A549 treated with CpdA at 1 μM for 4 hours (cell line): Measurements from ENCODE around the gene YIF1A. TPM values are rescaled to one million over a fixed set of nuclear protein-coding genes. Genes with fewer than 3 reads are reported as not detected.

Experiments
- total RNA-seq: library from RNA; stranded (reverse); fragments of 200-300 nt; extraction: Qiagen RNA extraction; gene quantifications from 5 replicates; pipeline ENCODE4 v1.2.3, GENCODE V29; 2022; ENCODE audit warnings: low read depth

The YIF1A gene, protein sequence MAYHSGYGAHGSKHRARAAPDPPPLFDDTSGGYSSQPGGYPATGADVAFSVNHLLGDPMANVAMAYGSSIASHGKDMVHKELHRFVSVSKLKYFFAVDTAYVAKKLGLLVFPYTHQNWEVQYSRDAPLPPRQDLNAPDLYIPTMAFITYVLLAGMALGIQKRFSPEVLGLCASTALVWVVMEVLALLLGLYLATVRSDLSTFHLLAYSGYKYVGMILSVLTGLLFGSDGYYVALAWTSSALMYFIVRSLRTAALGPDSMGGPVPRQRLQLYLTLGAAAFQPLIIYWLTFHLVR
- 79.2 to 122 TPM (median 116 TPM) in 5 replicates for total RNA-seq

GRCh38 chr11:66288671-66289547, at the start of gene YIF1A:
TSS of gene YIF1A (minus strand) at chr11:66289143. CDS start at chr11:66288985, 158 bp downstream.

DNA sequence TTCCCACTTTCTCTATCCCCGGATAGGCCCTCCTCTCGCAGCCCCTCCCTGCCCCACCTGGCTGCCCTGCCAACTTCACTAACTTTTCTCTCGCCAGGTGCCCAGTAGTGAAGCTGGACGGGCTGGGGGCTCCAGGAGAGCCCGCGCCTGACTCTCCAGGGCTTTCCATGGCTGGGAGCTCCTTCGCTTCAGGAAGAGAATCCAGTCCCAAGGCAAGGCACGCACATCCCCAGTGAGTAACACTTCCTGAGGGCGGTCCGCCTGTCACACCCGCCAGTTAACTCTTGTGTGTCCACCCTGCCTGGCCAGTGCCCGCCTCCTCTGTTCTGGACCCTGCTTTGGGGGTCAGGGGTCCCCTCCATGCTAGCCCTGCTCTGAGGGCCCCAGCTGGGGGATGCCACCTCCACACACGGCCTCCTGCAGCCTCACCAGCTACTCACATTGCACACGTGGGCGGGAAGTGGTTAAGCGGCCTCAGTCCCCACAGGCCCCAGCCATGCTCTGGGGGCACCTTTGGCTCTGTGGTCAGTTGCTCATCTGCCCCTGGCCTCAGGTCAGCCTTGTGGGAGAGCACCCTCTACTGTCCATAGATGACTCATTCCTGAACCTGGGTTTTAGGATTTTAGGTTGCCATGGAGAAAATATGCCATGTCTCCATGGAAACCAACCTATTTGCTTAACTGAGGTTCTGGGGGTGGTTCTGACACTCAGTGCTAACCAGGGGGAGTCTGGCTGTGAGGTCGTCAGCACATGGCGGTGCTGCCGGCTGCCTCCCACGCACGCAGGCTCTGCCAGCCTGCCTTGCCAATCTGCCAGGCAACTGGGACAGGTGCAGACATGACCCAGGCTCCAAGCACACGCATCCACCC, 47.5 kb upstream of the YIF1A start, which contains the start of gene RIN1:
RIN1 (minus strand) TSS at position 201 of the 869 bp plus-strand sequence; CDS start at position 169, 32 bp downstream.

GRCh38 chr11:66316849-66317251, 27.9 kb upstream of the YIF1A start, which contains the start of gene CD248:
TSS of gene CD248 (minus strand) at chr11:66317044. CDS start at chr11:66317027, 17 bp downstream.

DNA sequence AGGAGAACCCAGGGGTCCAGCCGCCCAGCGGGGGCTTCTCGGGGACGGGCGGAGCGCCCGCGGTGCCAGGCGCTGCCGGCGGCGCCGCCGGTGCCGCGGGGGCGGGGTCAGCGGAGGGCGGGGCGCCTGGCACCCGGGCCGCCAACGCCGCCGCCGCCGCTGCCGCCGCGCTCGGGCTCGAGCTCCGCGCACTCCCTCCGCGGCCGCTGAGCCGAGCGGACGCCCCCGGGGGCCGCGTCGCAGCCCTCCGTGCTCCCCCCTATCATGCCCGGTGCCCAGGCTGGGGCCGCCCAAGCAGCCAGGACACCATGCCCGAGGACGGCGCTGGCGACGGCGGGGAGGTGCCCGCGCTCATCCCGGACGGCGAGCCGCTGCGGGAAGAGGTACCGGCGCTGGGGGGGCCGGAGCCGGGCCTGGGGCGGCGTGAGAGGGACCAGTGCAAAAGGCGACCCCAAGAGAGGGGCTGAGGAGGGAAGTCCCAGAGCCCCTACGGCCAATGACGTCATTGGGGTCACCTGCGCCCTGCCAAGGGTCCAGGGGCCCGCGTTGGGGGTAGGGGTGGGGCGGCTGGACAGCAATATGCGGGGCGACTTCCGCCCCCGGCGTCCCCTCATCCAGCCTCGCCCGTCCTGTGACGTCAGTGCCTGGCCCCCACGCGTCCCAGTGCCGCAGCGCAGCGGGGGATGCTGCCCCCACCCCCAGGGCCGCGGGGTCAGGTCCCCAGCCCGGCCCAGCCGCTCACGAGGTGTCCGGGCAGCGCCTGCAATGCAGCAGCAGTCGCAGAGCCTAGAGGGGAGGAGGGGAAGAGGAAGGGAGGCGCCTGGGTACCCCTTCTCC, 3.0 kb upstream of the YIF1A start, which contains the start of gene TMEM151A:
TMEM151A (plus strand) TSS at position 189 of the 837 bp plus-strand sequence; CDS start at position 309, 120 bp downstream.

GRCh38 chr11:66277471-66278362, 11.2 kb downstream of the YIF1A start, which contains the start of gene CNIH2:
TSS of gene CNIH2 (plus strand) at chr11:66278175. CDS start at chr11:66278457, 282 bp downstream.

GRCh38 chr11:66268244-66268951, 20.5 kb downstream of the YIF1A start, which contains the start of gene RAB1B:
TSS of gene RAB1B (plus strand) at chr11:66268639. CDS start at chr11:66268680, 41 bp downstream.

Other genes with a start within 250 kb of the YIF1A start
- not detected in 5 replicates for gene GAL3ST3, start 240.0 kb downstream of the YIF1A start, total RNA-seq
- 170 to 182 TPM (median 175 TPM) in 5 replicates for gene SF3B2, start 236.8 kb downstream of the YIF1A start, total RNA-seq
- 45.0 to 72.8 TPM (median 63.4 TPM) in 5 replicates for gene PACS1, start 218.9 kb downstream of the YIF1A start, total RNA-seq
- gene KLC2, start 31.4 kb downstream of the YIF1A start, total RNA-seq: 35.4 to 46.5 TPM (median 41.2 TPM) in 5 replicates
- gene RAB1B, start 20.5 kb downstream of the YIF1A start, total RNA-seq: 122 to 151 TPM (median 148 TPM) in 5 replicates
- 0.89 to 3.1 TPM (median 2.1 TPM) in 5 replicates for gene CNIH2, start 11.0 kb downstream of the YIF1A start, total RNA-seq
- 1.9 to 3.8 TPM (median 3.5 TPM) in 5 replicates for gene TMEM151A, start 2.8 kb upstream of the YIF1A start, total RNA-seq
- not detected in 5 replicates for gene CD248, start 27.9 kb upstream of the YIF1A start, total RNA-seq
- 28.6 to 42.5 TPM (median 39.3 TPM) in 5 replicates for gene RIN1, start 47.3 kb upstream of the YIF1A start, total RNA-seq
- 82.1 to 102 TPM (median 91.1 TPM) in 5 replicates for gene BRMS1, start 56.0 kb upstream of the YIF1A start, total RNA-seq
- gene B4GAT1, start 58.5 kb upstream of the YIF1A start, total RNA-seq: 14.6 to 20.9 TPM (median 18.5 TPM) in 5 replicates
- 3.2 to 5.0 TPM (median 4.5 TPM) in 5 replicates for gene SLC29A2, start 82.6 kb upstream of the YIF1A start, total RNA-seq
- gene NPAS4, start 131.9 kb upstream of the YIF1A start, total RNA-seq: not detected in 5 replicates
- gene MRPL11, start 149.7 kb upstream of the YIF1A start, total RNA-seq: 82.6 to 118 TPM (median 108 TPM) in 5 replicates
- 4.2 to 6.4 TPM (median 4.6 TPM) in 5 replicates for gene PELI3, start 177.8 kb upstream of the YIF1A start, total RNA-seq
- 47.5 to 58.9 TPM (median 55.8 TPM) in 5 replicates for gene DPP3, start 191.3 kb upstream of the YIF1A start, total RNA-seq
- gene BBS1, start 221.5 kb upstream of the YIF1A start, total RNA-seq: 7.7 to 11.2 TPM (median 9.1 TPM) in 5 replicates